Gastrocnemius medialis (tissue), 4 donors: ENCODE measurements around the gene ANKRD34B.

Source experiments
- CTCF ChIP-seq, 5 experiments: fragments of 450-650 bp in 3 of 5; fragments of 200-600 bp in 2 of 5; sonication (generic) in 2 of 5; IDR thresholded peaks in 4 of 5; conservative IDR thresholded peaks in 1 of 5; 1 replicate in 4 of 5; 2 replicates in 1 of 5; pipeline ENCODE4 v1.5.1; 2016 to 2019; ENCODE audit warnings: antibody characterized with exemption in 5 of 5, mild to moderate bottlenecking in 3 of 5, moderate library complexity in 3 of 5
- POLR2A ChIP-seq, 2 donors: fragments of 450-650 bp; IDR thresholded peaks; one replicate each; pipeline ENCODE4 v1.6.1; 2017; ENCODE audit warnings: antibody characterized with exemption in 2 of 2, mild to moderate bottlenecking in 2 of 2, moderate library complexity in 2 of 2

- TF ChIP-seq CTCF (IDR thresholded peaks at IDR 0.05 in 4 of 5, conservative IDR thresholded peaks at IDR 0.05 in 1 of 5) (no peak), POLR2A (IDR thresholded peaks at IDR 0.05) (no peak)
Observed at GRCh38 chr5:80594810-80595209, 24.7 kb upstream of the ANKRD34B start.
